Measurements from ENCODE around the gene NRP1.

NRP1 gene

GRCh38 chr10:33267708-33268107 lies 66.8 kb downstream of the NRP1 start:
- Histone ChIP-seq H3K4me2 (peak overlapping the region in 3 of 11 experiments; percentile 13 to 34 (median 21); a peak in 2 of 22 replicates), H3K27me3 (no peaks in the 10 kb centered on the region; a peak in 1 of 22 replicates), H3K4me3 (no peak overlapping the region), H3K9me3 (replicated peaks in 1 of 11) (no peaks in the 10 kb centered on the region), H3K36me3 (peaks cover 0 to 100% (median 0%) of the 10 kb centered on the region in 11 experiments; a peak in 8 of 22 replicates), H3K27ac (no peak overlapping the region), H3K9ac (no peak overlapping the region), H3K4me1 (peaks cover 0 to 8% (median 0%) of the 10 kb centered on the region in 10 experiments; a peak in 2 of 20 replicates), H4K20me1 (peaks cover 0 to 100% (median 0%) of the 10 kb centered on the region in 11 experiments; a peak in 7 of 22 replicates)
- no peak for TF ChIP-seq Cebpa-rat (IDR thresholded peaks at IDR 0.05)

GRCh38 chr10:33265621-33266020 lies 68.8 kb downstream of the NRP1 start:
- Histone ChIP-seq H3K27me3 (no peaks in the 10 kb centered on the region; a peak in 1 of 22 replicates), H3K4me1 (0 out of 20 replicates have a peak, but pooled peaks cover 0 to 4% (median 0%) of the 10 kb centered on the region in 10 experiments), H4K20me1 (peaks cover 0 to 100% (median 0%) of the 10 kb centered on the region in 11 experiments; a peak in 6 of 22 replicates), H3K9me3 (replicated peaks in 1 of 11) (no peaks in the 10 kb centered on the region), H3K4me2 (no peak overlapping the region), H3K9ac (no peak overlapping the region), H3K4me3 (no peak overlapping the region), H3K27ac (no peak overlapping the region), H3K36me3 (peaks cover 0 to 100% (median 0%) of the 10 kb centered on the region in 11 experiments; a peak in 8 of 22 replicates)
- TF ChIP-seq Cebpa-rat (IDR thresholded peaks at IDR 0.05): no peak

GRCh38 chr10:33263453-33263852 lies 71.0 kb downstream of the NRP1 start:
- TF ChIP-seq Cebpa-rat (IDR thresholded peaks at IDR 0.05): no peak
- 0 out of 20 replicates have a peak, but pooled peaks cover 0 to 4% (median 0%) of the 10 kb centered on the region in 10 experiments for H3K4me1 ChIP-seq
- H3K36me3 ChIP-seq: peaks cover 0 to 100% (median 0%) of the 10 kb centered on the region in 11 experiments; a peak in 7 of 22 replicates
- no peaks in the 10 kb centered on the region for H3K9me3 ChIP-seq (replicated peaks in 1 of 11)
- H3K27me3 ChIP-seq: no peaks in the 10 kb centered on the region
- no peak overlapping the region for H3K27ac ChIP-seq
- no peak overlapping the region for H3K4me3 ChIP-seq
- H4K20me1 ChIP-seq: peaks cover 0 to 99% (median 0%) of the 10 kb centered on the region in 11 experiments; a peak in 6 of 22 replicates
- no peak overlapping the region for H3K9ac ChIP-seq
- H3K4me2 ChIP-seq: no peak overlapping the region

- Histone ChIP-seq H3K36me3 (peaks cover 0 to 100% (median 0%) of the 10 kb centered on the region in 11 experiments; a peak in 7 of 22 replicates), H3K27me3 (no peaks in the 10 kb centered on the region), H3K9ac (no peak overlapping the region), H3K4me3 (no peak overlapping the region), H3K9me3 (replicated peaks in 1 of 11) (peaks cover 0 to 5% (median 0%) of the 10 kb centered on the region in 11 experiments; a peak in 1 of 22 replicates), H4K20me1 (peaks cover 0 to 99% (median 0%) of the 10 kb centered on the region in 11 experiments; a peak in 6 of 22 replicates), H3K27ac (no peak overlapping the region), H3K4me2 (no peak overlapping the region), H3K4me1 (0 out of 20 replicates have a peak, but pooled peaks cover 0 to 4% (median 0%) of the 10 kb centered on the region in 10 experiments)
- no peak for TF ChIP-seq Cebpa-rat (IDR thresholded peaks at IDR 0.05)
Measured at GRCh38 chr10:33262871-33263270, 71.6 kb downstream of the NRP1 start.

GRCh38 chr10:33260403-33261149 lies 73.9 kb downstream of the NRP1 start:
- H3K4me2 ChIP-seq: no peak overlapping the region
- H3K4me1 ChIP-seq: peaks cover 0 to 2% (median 0%) of the 10 kb centered on the region in 10 experiments; a peak in 1 of 20 replicates
- peaks cover 0 to 100% (median 0%) of the 10 kb centered on the region in 11 experiments; a peak in 7 of 22 replicates for H3K36me3 ChIP-seq
- no peak overlapping the region for H3K27ac ChIP-seq
- H3K4me3 ChIP-seq: no peak overlapping the region
- H3K27me3 ChIP-seq: no peaks in the 10 kb centered on the region
- H4K20me1 ChIP-seq: peaks cover 0 to 99% (median 0%) of the 10 kb centered on the region in 11 experiments; a peak in 5 of 22 replicates
- no peak overlapping the region for H3K9ac ChIP-seq
- H3K9me3 ChIP-seq (replicated peaks in 1 of 11): peaks cover 0 to 6% (median 0%) of the 10 kb centered on the region in 11 experiments; a peak in 2 of 22 replicates
- no peak for TF ChIP-seq Cebpa-rat (IDR thresholded peaks at IDR 0.05)

- H3K9ac ChIP-seq: no peak overlapping the region
- H3K4me2 ChIP-seq: no peak overlapping the region
- H3K4me1 ChIP-seq: peaks cover 0 to 15% (median 0%) of the 10 kb centered on the region in 10 experiments; a peak in 6 of 20 replicates
- peaks cover 0 to 100% (median 0%) of the 10 kb centered on the region in 11 experiments; a peak in 8 of 22 replicates for H3K36me3 ChIP-seq
- H3K27me3 ChIP-seq: no peaks in the 10 kb centered on the region
- H4K20me1 ChIP-seq: peaks cover 0 to 99% (median 0%) of the 10 kb centered on the region in 11 experiments; a peak in 6 of 22 replicates
- H3K4me3 ChIP-seq: no peak overlapping the region
- H3K27ac ChIP-seq: no peak overlapping the region
- peaks cover 0 to 7% (median under 1%) of the 10 kb centered on the region in 11 experiments; a peak in 5 of 22 replicates for H3K9me3 ChIP-seq (replicated peaks in 1 of 11)
- no peak for TF ChIP-seq Cebpa-rat (IDR thresholded peaks at IDR 0.05)
Measured at GRCh38 chr10:33258967-33259366, 75.5 kb downstream of the NRP1 start.

- no peak overlapping the region for H3K4me2 ChIP-seq
Measured at GRCh38 chr10:33257439-33258080, 76.9 kb downstream of the NRP1 start.

GRCh38 chr10:33256458-33256857 lies 78.0 kb downstream of the NRP1 start:
- Histone ChIP-seq H3K27ac (no peak overlapping the region), H3K4me1 (peaks cover 13 to 37% (median 20%) of the 10 kb centered on the region in 10 experiments), H3K9ac (no peak overlapping the region), H3K4me3 (no peak overlapping the region), H3K4me2 (no peak overlapping the region), H4K20me1 (peaks cover 0 to 99% (median 0%) of the 10 kb centered on the region in 11 experiments; a peak in 6 of 22 replicates), H3K27me3 (no peaks in the 10 kb centered on the region), H3K9me3 (replicated peaks in 1 of 11) (peaks cover 10 to 21% (median 13%) of the 10 kb centered on the region in 11 experiments), H3K36me3 (peaks cover 0 to 100% (median 6%) of the 10 kb centered on the region in 11 experiments; a peak in 11 of 22 replicates)
- no peak for TF ChIP-seq Cebpa-rat (IDR thresholded peaks at IDR 0.05)

More at GRCh38 chr10:33257439-33258080, 76.9 kb downstream of the NRP1 start:
- H3K4me1 ChIP-seq: peaks cover 7 to 26% (median 10%) of the 10 kb centered on the region in 10 experiments
- H3K9me3 ChIP-seq (replicated peaks in 1 of 11): peaks cover 0 to 12% (median 4%) of the 10 kb centered on the region in 11 experiments; a peak in 9 of 22 replicates
- no peak overlapping the region for H3K27ac ChIP-seq
- H3K36me3 ChIP-seq: peaks cover 0 to 100% (median 0%) of the 10 kb centered on the region in 11 experiments; a peak in 8 of 22 replicates
- no peak overlapping the region for H3K9ac ChIP-seq
- peaks cover 0 to 99% (median 0%) of the 10 kb centered on the region in 11 experiments; a peak in 6 of 22 replicates for H4K20me1 ChIP-seq
- no peaks in the 10 kb centered on the region for H3K27me3 ChIP-seq
- no peak overlapping the region for H3K4me3 ChIP-seq
- no peak for TF ChIP-seq Cebpa-rat (IDR thresholded peaks at IDR 0.05)
